Fibroblast of lung (primary cell): ENCODE measurements around the gene DLG2.

ENCODE experiments used
- CTCF ChIP-seq, 2 donors: IDR thresholded peaks in 1 of 2; conservative IDR thresholded peaks in 1 of 2; 1 replicate in 1 of 2; 2 replicates in 1 of 2; pipeline ENCODE4 v1.5.1; 2011 to 2012; ENCODE audit warnings: low read length in 2 of 2, control low read depth in 1 of 2, inconsistent platforms in 1 of 2, low read depth in 1 of 2, mild to moderate bottlenecking in 1 of 2
- EZH2 ChIP-seq: IDR thresholded peaks from 2 replicates; pipeline ENCODE4 v1.5.1; 2012; ENCODE audit warnings: low read length, control low read depth, mild to moderate bottlenecking; ENCODE audit errors: missing control alignments

GRCh38 chr11:83695046-83695445, 1932.1 kb downstream of the DLG2 start:
- TF ChIP-seq CTCF (conservative IDR thresholded peaks at IDR 0.05 in 1 of 2, IDR thresholded peaks at IDR 0.05 in 1 of 2; ENCODE audit: low read depth in 1 of 2, low read length in 2 of 2): no peak
- TF ChIP-seq EZH2: no peak
